Esophagus squamous epithelium (tissue), 5 donors: ENCODE measurements around the gene NBL1. TPM values are rescaled to one million over a fixed set of nuclear protein-coding genes. Genes with fewer than 3 reads are reported as not detected.
"Not testable (repeated sequence)": the region's sequence is repeated elsewhere in the genome, so short reads cannot be mapped to it uniquely, and the experiment has no call there.

Experiments used
- DNase-seq: peaks from one replicate; lab custom pipeline; 2025; lab: John Stamatoyannopoulos, UW
- H3K27ac ChIP-seq, 4 donors: fragments of 200-600 bp; sonication (generic); one replicate each; pipeline ENCODE4 v1.5.1; 2016 to 2019; ENCODE audit warnings: mild to moderate bottlenecking in 1 of 4
- H3K27me3 ChIP-seq, 4 donors: fragments of 200-600 bp; sonication (generic); 1 replicate in 3 of 4; 2 replicates in 1 of 4; pipeline versions ENCODE4 v1.5.1 to v1.6.0; 2017 to 2021; ENCODE audit warnings: antibody characterized with exemption in 1 of 4
- H3K36me3 ChIP-seq, 3 donors: fragments of 200-600 bp; sonication (generic); one replicate each; pipeline ENCODE4 v1.5.1; 2016 to 2019
- H3K4me1 ChIP-seq, 3 donors: fragments of 200-600 bp; sonication (generic); one replicate each; pipeline ENCODE4 v1.5.1; 2017 to 2019
- H3K4me3 ChIP-seq, 4 donors: fragments of 200-600 bp; sonication (generic); 1 replicate in 3 of 4; 2 replicates in 1 of 4; pipeline ENCODE4 v1.5.1; 2016 to 2019; ENCODE audit warnings: mild to moderate bottlenecking in 2 of 4, moderate library complexity in 1 of 4
- H3K9me3 ChIP-seq, 3 donors: fragments of 200-600 bp; sonication (generic); one replicate each; pipeline ENCODE4 v1.5.1; 2016 to 2019
- CTCF ChIP-seq, 6 experiments: fragments of 450-650 bp in 4 of 6; fragments of 200-600 bp in 2 of 6; sonication (generic) in 2 of 6; IDR thresholded peaks; one replicate each; pipeline ENCODE4 v1.5.1; 2016 to 2019; ENCODE audit warnings: antibody characterized with exemption in 6 of 6, mild to moderate bottlenecking in 4 of 6, moderate library complexity in 4 of 6
- POLR2A ChIP-seq, 4 donors: fragments of 450-650 bp; IDR thresholded peaks; one replicate each; pipeline ENCODE4 v1.6.1; 2017; ENCODE audit warnings: antibody characterized with exemption in 4 of 4, mild to moderate bottlenecking in 4 of 4, moderate library complexity in 3 of 4
- WGBS, 2 donors: methylation state at CpG; one replicate each; pipeline ENCODE4 v1.1.5; 2018; 5-methylcytosine and 5-hydroxymethylcytosine counted together
- intact Hi-C: fragments of 100-400 bp; cut with DNase I; formaldehyde crosslinking; loops from one replicate; pipeline ENCODE4 v1.15.0; 2022
- total RNA-seq, 4 donors: library from RNA; depleted of rRNA; stranded (reverse); fragments of >200 nt; gene quantifications; one replicate each; pipeline ENCODE4 v1.1.0, GENCODE V29; 2016
- donor health status: DM: yes; HTN: yes; CAD: no.

Gene NBL1
- total RNA-seq, 4 donors from 2014 or later, result 67.8 to 170 (median 95.1) TPM

- Histone ChIP-seq H3K4me1 (peaks cover 0 to 58% (median 41%) of the 10 kb centered on the region in 3 donors), H3K9me3 (no peaks in the 10 kb centered on the region), H3K27me3 (no peaks in the 10 kb centered on the region), H3K36me3 (peaks cover 8 to 53% (median 11%) of the 10 kb centered on the region in 3 donors), H3K4me3 (no peak overlapping the region), H3K27ac (peak overlapping the region in 3 of 4 donors; percentile 41 to 74 (median 53))
- TF ChIP-seq POLR2A (IDR thresholded peaks at IDR 0.05), result no peak
- TF ChIP-seq CTCF (IDR thresholded peaks at IDR 0.05), result no peak
- WGBS, 2 donors, result 27 to 33% methylated on average over 1 of the region's 1 CpG
- DNase-seq, result no peak
- intact Hi-C loops, result no loop called here
Observed at GRCh38 chr1:19622204-19622603, 21.9 kb upstream of the NBL1 start.

GRCh38 chr1:19623523-19623922 is 20.6 kb upstream of the NBL1 start:
- H3K36me3 ChIP-seq, result peaks cover 8 to 64% (median 11%) of the 10 kb centered on the region in 3 donors
- intact Hi-C loops, result no loop called here
- WGBS, 2 donors, result 93 to 97% methylated on average over 3 of the region's 3 CpGs
- no peak overlapping the region for H3K4me3 ChIP-seq
- H3K4me1 ChIP-seq, result peaks cover 0 to 45% (median 29%) of the 10 kb centered on the region in 3 donors
- H3K9me3 ChIP-seq, result no peaks in the 10 kb centered on the region
- H3K27ac ChIP-seq, result no peak overlapping the region
- no peak for TF ChIP-seq CTCF (IDR thresholded peaks at IDR 0.05)
- TF ChIP-seq POLR2A (IDR thresholded peaks at IDR 0.05), result no peak
- no peak for DNase-seq
- H3K27me3 ChIP-seq, result no peaks in the 10 kb centered on the region

- no peak for TF ChIP-seq CTCF (IDR thresholded peaks at IDR 0.05)
- TF ChIP-seq POLR2A (IDR thresholded peaks at IDR 0.05), result no peak
- DNase-seq, result no peak
- Histone ChIP-seq H3K36me3 (peaks cover 8 to 79% (median 11%) of the 10 kb centered on the region in 3 donors), H3K4me1 (peaks cover 0 to 26% (median 15%) of the 10 kb centered on the region in 3 donors), H3K27ac (no peak overlapping the region), H3K27me3 (no peaks in the 10 kb centered on the region), H3K4me3 (no peak overlapping the region), H3K9me3 (no peaks in the 10 kb centered on the region)
- 86 to 97% methylated on average over 6 to 7 of the region's 8 CpGs for WGBS, 2 donors
- intact Hi-C loops, result no loop called here
Observed at GRCh38 chr1:19625291-19625937, 18.7 kb upstream of the NBL1 start.

- Histone ChIP-seq H3K4me1 (peaks cover 0 to 4% (median 2%) of the 10 kb centered on the region in 3 donors), H3K9me3 (no peaks in the 10 kb centered on the region), H3K36me3 (peaks cover 8 to 64% (median 11%) of the 10 kb centered on the region in 3 donors), H3K27ac (peak overlapping the region in 2 of 4 donors; percentile 6 to 45), H3K27me3 (no peaks in the 10 kb centered on the region), H3K4me3 (no peak overlapping the region)
- WGBS, 2 donors, result 88 to 95% methylated on average over 2 to 3 of the region's 3 CpGs
- TF ChIP-seq CTCF (IDR thresholded peaks at IDR 0.05) (no peak), POLR2A (IDR thresholded peaks at IDR 0.05) (no peak)
- no peak for DNase-seq
- intact Hi-C loops, result no loop called here
Observed at GRCh38 chr1:19628879-19629278, 15.2 kb upstream of the NBL1 start.

- intact Hi-C loops, result no loop called here
- H3K4me3 ChIP-seq, result no peak overlapping the region
- WGBS, 2 donors, result 78 to 85% methylated on average over 4 of the region's 4 CpGs
Observed at GRCh38 chr1:19629357-19629756, 14.8 kb upstream of the NBL1 start.

GRCh38 chr1:19630192-19630591 is 13.9 kb upstream of the NBL1 start:
- not testable (repeated sequence) for DNase-seq

More at GRCh38 chr1:19629357-19629756, 14.8 kb upstream of the NBL1 start:
- H3K9me3 ChIP-seq, result no peaks in the 10 kb centered on the region
- TF ChIP-seq CTCF (IDR thresholded peaks at IDR 0.05), result no peak
- TF ChIP-seq POLR2A (IDR thresholded peaks at IDR 0.05), result no peak
- peaks cover 8 to 59% (median 11%) of the 10 kb centered on the region in 3 donors for H3K36me3 ChIP-seq
- DNase-seq, result no peak
- H3K4me1 ChIP-seq, result peaks cover 0 to 4% (median 2%) of the 10 kb centered on the region in 3 donors
- no peaks in the 10 kb centered on the region for H3K27me3 ChIP-seq
- peak overlapping the region in 2 of 4 donors; percentile 6 to 45 for H3K27ac ChIP-seq

More at GRCh38 chr1:19630192-19630591, 13.9 kb upstream of the NBL1 start:
- H3K27ac ChIP-seq, intact Hi-C loops, H3K9me3 ChIP-seq, H3K4me1 ChIP-seq, H3K27me3 ChIP-seq, H3K4me3 ChIP-seq: not testable (repeated sequence)
- no CpG with 5 or more reads among the region's 1 CpG for WGBS, 2 donors
- H3K36me3 ChIP-seq, result peaks cover 8 to 50% (median 11%) of the 10 kb centered on the region in 3 donors
